ENCODE measurements around the gene PRM1.

DNA sequence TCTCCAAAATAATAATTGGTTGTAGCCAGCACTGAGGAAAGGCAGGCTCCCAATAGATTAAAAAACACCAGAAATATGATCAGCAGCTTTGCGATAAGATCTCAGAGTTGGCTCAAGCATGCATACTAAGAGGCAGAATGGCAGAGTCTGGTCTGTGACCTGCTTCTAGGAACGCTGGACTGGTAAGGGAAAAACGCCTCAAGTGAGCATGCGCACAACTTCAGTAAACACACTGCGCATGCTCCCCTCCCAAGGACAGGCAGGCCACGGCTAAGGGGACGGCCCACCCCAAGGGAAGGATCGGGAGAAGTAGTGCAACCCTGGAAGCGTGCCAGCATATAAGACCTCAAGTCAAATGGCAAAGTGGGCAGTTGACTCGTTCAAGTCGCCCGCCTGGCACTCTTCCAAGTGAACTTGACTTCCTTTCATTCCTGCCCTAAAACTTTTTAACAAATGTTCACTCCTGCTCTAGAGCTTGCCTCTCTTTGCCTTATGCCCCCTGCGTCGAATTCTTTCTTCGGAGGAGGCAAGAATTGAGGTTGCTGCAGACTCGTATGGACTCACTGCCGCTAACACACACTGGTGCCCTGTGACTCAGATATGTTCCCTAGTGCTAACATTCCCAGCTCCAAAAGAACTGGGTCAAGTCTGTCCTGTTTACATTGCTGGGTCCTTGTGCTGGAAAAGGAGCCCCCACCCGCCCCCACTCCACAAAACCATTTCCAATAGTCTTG, 22.4 kb upstream of the PRM1 start:
- TF ChIP-seq POLR2A (IDR thresholded peaks at IDR 0.05) (no peak), CTCF (IDR thresholded peaks at IDR 0.05) (no peak)

Data from breast epithelium (tissue), 3 donors.